GM19372 (cell line): Measurements from ENCODE around the gene FHOD3.
"Not testable (repeated sequence)": the region's sequence is repeated elsewhere in the genome, so short reads cannot be mapped to it uniquely, and the experiment has no call there.

Experiments
- ATAC-seq: cut with Tn5 transposase; IDR thresholded peaks from one replicate; pipeline ENCODE4 v1.9.1; 2021; ENCODE audit warnings: mild to moderate bottlenecking, low read depth, moderate library complexity; ENCODE audit not compliant: unreplicated experiment

Gene FHOD3

DNA sequence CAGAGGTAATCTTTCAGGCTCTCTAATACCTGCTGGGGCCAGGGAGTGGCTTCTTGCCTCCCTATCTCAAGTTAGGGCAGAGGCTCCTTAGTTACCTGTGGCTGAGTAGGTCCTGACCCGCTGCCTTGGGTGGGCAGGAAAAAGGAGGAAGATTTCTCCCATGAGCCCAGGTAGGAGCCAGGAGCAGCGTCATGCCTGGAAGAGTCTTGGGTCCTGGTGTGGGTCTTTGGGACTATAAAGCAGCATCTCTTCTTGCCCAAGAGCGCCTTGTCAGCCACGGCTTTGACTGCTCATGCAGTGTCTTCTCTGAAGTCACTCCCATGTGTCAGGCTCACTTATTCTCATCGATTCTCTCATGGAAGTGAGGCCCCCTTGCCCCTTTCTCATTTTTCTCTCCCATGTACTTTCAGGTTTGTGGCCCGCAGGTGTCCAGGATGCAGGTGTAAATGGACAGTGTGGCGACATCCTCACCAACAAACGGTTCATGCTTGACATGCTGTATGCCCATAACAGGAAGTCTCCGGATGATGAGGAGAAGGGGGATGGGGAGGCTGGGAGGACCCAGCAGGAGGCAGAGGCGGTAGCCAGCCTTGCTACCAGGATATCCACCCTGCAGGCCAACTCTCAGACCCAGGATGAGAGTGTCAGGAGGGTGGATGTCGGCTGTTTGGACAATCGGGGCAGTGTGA, 420.1 kb downstream of the FHOD3 start:
- ATAC-seq = no peak

- no peak for ATAC-seq
These were observed 421.3 kb downstream of the FHOD3 start for GRCh38 chr18:36718705-36719328.

GRCh38 chr18:36719630-36720029, 422.1 kb downstream of the FHOD3 start:
- no peak for ATAC-seq

DNA sequence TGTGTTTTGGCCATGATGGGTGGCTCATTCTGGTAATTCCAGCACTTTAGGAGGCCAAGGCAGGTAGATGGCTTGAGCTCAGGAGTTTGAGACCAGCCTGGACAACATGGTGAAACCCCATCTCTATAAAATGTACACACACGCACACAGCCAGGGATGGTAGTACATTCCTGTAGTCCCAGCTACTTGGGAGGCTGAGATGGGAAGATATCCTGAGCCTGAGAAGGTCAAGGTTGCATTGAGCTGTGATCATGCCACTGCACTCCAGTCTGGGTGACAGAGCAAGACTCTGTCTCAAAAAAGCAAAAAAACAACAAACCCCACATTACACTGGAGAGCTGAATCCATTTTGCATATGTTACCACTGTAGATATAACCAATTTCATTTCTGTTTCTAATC, 423.8 kb downstream of the FHOD3 start:
- not testable (repeated sequence) for ATAC-seq

DNA sequence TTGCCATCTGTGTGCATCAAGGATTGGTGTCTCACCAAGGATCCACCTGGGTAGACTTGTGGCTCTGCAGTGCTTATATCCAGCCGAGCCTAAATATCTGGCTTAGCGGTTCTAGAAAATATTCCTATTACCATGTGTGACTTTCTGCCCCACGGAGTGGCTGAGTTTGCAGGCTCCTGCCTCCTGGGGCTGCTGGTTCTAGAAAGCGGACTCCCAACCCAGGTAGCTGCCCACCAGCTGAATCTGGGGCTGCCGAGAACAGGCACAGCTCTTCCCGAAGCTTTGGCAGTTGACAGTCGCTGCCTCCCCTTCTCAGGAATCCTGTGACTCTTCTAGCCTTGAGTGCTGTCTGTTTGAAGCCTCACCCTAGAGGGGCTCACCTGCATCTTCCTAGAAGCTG, 426.7 kb downstream of the FHOD3 start:
- ATAC-seq = no peak

DNA sequence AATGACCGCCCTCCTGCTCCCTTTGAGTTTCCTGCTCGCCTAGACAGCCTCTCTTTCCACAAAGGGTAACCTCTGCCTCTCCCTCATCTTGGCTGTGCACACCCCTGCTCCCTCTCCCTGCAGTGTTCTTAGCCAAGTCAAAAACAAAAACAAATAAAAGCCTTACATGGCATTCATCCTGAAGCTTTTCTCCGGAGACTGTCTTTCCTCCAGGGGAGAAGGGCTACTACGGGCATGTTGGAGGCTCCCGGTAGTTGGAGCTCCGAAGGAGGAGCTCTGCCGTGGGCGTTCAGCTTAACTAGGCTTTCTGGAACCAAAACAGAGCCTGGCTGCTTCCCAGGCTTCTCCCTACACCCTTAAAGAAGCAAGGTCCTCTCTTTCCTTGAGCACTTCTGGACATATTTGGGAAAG, 427.1 kb downstream of the FHOD3 start:
- ATAC-seq = no peak

DNA sequence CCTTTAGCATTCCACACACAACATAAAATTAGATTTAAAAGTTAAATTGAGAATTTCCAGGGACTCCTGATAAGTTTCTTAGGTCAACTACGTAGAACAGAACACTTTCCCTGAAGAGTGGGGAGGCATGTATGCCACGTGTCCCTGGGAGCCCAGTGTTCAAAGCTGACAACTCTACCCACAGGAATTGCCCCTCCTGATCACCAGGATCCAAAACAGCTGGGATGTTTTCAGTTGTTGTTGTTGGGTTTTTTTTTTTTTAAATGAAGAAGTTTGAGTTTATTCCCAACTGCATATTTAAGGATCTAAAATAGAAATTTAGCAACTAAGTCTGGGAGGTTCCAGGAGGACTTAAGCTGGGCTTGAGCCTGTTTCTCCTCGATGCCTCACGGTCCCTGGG, 430.8 kb downstream of the FHOD3 start:
- no peak for ATAC-seq

DNA sequence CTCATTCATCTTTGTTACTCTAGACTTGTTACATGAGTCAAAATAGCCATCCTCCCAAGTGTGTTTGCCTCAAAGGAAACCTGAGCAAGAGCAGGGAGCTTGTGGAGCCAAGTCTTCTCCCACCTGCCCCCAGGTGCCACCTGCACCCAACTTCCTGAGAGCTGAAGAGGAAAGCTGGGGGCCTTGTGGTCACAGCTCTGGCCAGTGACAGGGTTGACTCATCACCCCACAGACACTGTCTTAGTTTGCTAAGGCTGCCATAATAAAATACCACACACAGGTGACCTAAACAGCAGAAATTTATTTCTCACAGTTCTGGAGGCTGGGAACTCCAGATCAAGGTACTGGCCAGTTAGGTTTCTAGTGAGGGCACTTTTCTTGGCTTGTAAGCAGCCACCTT, 431.7 kb downstream of the FHOD3 start:
- ATAC-seq = no peak

GRCh38 chr18:36732264-36732663, 434.8 kb downstream of the FHOD3 start:
- no peak for ATAC-seq

DNA sequence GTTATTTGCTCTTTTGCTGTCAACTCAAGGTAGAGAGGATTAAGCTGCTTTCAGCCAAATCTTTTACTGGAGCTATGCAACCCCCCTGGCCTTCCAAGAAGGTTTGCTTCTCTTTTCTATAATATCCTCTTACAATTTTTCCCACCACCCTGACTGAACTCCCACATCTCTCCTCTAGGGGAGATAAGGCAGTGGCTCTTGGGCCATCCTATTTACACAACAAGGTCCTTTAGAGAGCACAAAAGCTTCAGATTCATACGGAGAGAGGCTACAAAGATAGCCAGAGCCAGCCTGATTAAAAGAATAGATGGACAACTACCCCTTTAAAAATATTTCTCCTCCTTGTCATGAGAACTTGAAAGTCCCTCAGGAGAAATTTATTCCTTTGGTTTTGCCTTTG, 435.6 kb downstream of the FHOD3 start:
- ATAC-seq = no peak

DNA sequence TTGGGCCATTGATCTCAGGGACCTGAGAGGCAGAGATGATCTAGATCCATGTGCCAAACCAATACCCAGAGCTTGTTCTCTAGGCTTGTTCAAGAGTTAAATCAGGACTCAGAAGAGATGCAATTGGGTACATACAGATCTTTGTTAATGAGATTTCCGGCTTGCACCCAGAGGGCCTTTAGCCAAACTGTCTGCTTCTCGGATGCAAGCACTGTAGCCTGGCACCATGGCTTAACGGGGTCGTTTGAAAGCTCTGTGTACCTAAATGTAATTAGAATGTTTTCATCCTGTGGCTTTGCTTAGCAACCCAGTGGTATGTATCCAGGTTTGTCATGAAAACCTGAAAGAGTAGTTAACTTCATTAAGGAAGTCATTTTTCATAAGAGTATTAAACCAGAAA, 437.1 kb downstream of the FHOD3 start:
- ATAC-seq = no peak

- no peak for ATAC-seq
These were observed 437.6 kb downstream of the FHOD3 start for GRCh38 chr18:36735130-36735529.

GRCh38 chr18:36736094-36736493, 438.6 kb downstream of the FHOD3 start:
- no peak for ATAC-seq

DNA sequence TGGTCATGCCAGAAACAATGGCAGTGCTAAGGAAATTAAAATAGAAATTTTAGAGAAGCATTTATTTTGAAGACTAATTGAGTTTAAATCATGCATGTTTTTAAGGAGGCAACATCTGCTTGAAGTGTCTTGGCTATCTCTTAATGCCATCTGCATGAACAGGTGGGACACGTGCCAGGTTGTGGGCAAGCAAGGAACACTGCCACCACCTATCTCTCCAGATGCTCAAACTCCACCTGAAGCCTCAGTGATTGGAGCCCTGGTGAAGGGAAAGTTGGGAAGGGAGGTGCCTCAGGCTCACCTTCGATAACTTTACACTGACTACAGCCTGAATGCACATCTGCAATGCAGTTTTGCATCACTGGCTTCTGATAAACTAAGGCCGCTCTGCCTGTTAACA, 439.8 kb downstream of the FHOD3 start:
- ATAC-seq = no peak

GRCh38 chr18:36744261-36744876, 446.9 kb downstream of the FHOD3 start:
- no peak for ATAC-seq

- ATAC-seq = no peak
These were observed 447.9 kb downstream of the FHOD3 start for GRCh38 chr18:36745219-36745975.

DNA sequence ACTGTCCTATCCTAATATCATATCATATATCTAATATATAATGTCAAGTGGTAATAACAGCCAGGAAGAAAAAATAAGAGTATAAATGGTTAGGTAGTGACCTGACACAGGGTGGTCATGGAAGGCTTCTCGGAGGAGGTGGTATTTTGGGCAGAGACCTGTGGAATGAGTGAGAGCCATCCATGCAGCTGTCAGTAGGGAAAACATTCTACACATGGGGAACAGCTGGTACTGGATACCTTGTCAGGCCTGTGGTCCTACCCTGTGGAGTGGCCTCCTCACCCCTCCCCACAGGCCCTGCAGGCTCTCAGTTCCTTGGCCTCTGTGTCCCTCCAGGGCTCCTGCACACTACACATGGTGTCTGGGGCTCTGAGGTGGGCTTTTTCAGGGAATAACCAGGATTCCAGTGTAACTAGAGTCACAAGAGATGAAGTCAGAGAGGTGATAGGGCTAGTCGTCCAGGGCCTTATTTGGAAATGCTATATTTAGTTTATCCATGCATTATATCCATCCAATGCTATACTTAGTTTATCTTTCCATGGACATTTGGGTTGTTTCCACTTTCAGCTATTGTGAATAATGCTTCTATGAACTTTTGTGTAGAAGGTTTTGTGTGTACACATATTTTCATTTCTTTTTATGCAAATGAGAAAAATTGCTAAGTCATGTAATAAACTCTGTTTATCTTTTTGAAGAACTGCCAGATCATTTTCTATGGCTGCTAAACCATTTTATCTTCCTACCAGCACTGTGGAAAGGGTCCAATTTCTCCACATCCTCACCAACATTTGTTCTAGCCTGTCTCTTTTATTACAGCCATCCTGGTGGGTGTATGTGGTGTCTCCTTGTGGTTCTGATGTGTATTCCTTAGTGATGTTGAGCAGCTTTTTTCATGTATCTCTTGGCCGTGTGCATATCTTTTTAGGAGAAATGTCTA, 455.7 kb downstream of the FHOD3 start:
- ATAC-seq = no peak

- no peak for ATAC-seq
These were observed 458.7 kb downstream of the FHOD3 start for GRCh38 chr18:36756242-36756641.

GRCh38 chr18:36757081-36757480, 459.6 kb downstream of the FHOD3 start:
- ATAC-seq = no peak

DNA sequence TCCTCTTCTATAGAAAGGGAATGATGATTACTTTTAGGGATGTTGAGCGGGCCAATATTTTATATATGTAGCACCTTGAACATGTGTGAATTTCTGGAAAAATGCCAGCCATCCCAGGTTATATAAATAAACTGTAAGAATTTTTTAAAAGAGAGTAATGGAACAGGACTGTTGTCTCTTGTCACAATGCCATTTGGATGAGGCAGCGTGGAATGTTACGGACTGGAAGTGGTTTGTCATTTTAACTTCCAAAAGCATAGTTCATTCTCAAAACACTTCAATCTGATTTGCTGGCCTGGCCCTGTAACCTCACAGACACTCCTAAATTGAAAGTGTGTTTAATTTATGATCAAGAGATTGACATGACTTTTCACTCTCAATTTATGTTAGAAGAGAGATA, 460.5 kb downstream of the FHOD3 start:
- ATAC-seq = no peak
